ENCODE measurements around the gene SHROOM1.

- no peak for TF ChIP-seq CTCF (IDR thresholded peaks at IDR 0.05)
- TF ChIP-seq EP300 (IDR thresholded peaks at IDR 0.05), result no peak
These were observed 14.4 kb downstream of the SHROOM1 start for GRCh38 chr5:132816083-132816482.
